ENCODE results near the gene ROBO1. TPM values are rescaled to one million over a fixed set of nuclear protein-coding genes. Genes with fewer than 3 reads are reported as not detected.
"Not testable (repeated sequence)": the region's sequence is repeated elsewhere in the genome, so short reads cannot be mapped to it uniquely, and the experiment has no call there.

ROBO1 gene
- total RNA-seq, 4 donors from 2014 or later: 25.0 to 42.6 (median 35.7) TPM

GRCh38 chr3:78697426-78697825, 1070.4 kb downstream of the ROBO1 start:
- TF ChIP-seq CTCF (IDR thresholded peaks at IDR 0.05): no peak
- no peak for TF ChIP-seq POLR2A (IDR thresholded peaks at IDR 0.05)
- no peaks in the 10 kb centered on the region for H3K27me3 ChIP-seq
- no peaks in the 10 kb centered on the region for H3K9me3 ChIP-seq
- no peaks in the 10 kb centered on the region for H3K36me3 ChIP-seq
- no peak overlapping the region for H3K4me3 ChIP-seq
- H3K27ac ChIP-seq: no peak overlapping the region
- no peaks in the 10 kb centered on the region for H3K4me1 ChIP-seq
- intact Hi-C loops (cut with DNase I): no loop called here
- 63 to 73% methylated on average over 5 of the region's 5 CpGs for WGBS, 2 donors
- no peak for DNase-seq

GRCh38 chr3:78690766-78691165, 1077.0 kb downstream of the ROBO1 start:
- Histone ChIP-seq H3K4me3 (no peak overlapping the region), H3K36me3 (peaks cover 0 to 11% (median 0%) of the 10 kb centered on the region in 3 donors), H3K9me3 (no peaks in the 10 kb centered on the region), H3K27me3 (no peaks in the 10 kb centered on the region), H3K27ac (no peak overlapping the region), H3K4me1 (no peaks in the 10 kb centered on the region)
- intact Hi-C loops (cut with DNase I): no loop called here
- no peak for TF ChIP-seq POLR2A (IDR thresholded peaks at IDR 0.05)
- TF ChIP-seq CTCF (IDR thresholded peaks at IDR 0.05): no peak
- WGBS, 2 donors: 19 to 24% methylated on average over 2 of the region's 2 CpGs
- DNase-seq: no peak

- 76 to 78% methylated on average over 6 of the region's 6 CpGs for WGBS, 2 donors
- no peaks in the 10 kb centered on the region for H3K4me1 ChIP-seq
- H3K9me3 ChIP-seq: no peaks in the 10 kb centered on the region
- intact Hi-C loops (cut with DNase I): no loop called here
- no peak overlapping the region for H3K27ac ChIP-seq
- no peak overlapping the region for H3K4me3 ChIP-seq
- no peak for DNase-seq
- no peaks in the 10 kb centered on the region for H3K27me3 ChIP-seq
- peaks cover 0 to 19% (median 0%) of the 10 kb centered on the region in 3 donors for H3K36me3 ChIP-seq
- TF ChIP-seq POLR2A (IDR thresholded peaks at IDR 0.05): no peak
- no peak for TF ChIP-seq CTCF (IDR thresholded peaks at IDR 0.05)
Measured at GRCh38 chr3:78689378-78689777, 1078.4 kb downstream of the ROBO1 start.

GRCh38 chr3:78687520-78687919, 1080.3 kb downstream of the ROBO1 start:
- WGBS, 2 donors: 80 to 88% methylated on average over 4 of the region's 4 CpGs

GRCh38 chr3:78683284-78683683, 1084.5 kb downstream of the ROBO1 start:
- TF ChIP-seq CTCF (IDR thresholded peaks at IDR 0.05) (no peak), POLR2A (IDR thresholded peaks at IDR 0.05) (no peak)
- no peaks in the 10 kb centered on the region for H3K4me1 ChIP-seq
- peaks cover 0 to 34% (median 0%) of the 10 kb centered on the region in 3 donors for H3K36me3 ChIP-seq
- DNase-seq: no peak
- H3K27ac ChIP-seq: no peak overlapping the region
- H3K9me3 ChIP-seq: no peaks in the 10 kb centered on the region
- intact Hi-C loops (cut with DNase I): no loop called here
- no peak overlapping the region for H3K4me3 ChIP-seq
- 90 to 98% methylated on average over 2 of the region's 2 CpGs for WGBS, 2 donors
- H3K27me3 ChIP-seq: no peaks in the 10 kb centered on the region

More at GRCh38 chr3:78687520-78687919, 1080.3 kb downstream of the ROBO1 start:
- Histone ChIP-seq H3K27ac (no peak overlapping the region), H3K4me1 (no peaks in the 10 kb centered on the region), H3K27me3 (no peaks in the 10 kb centered on the region), H3K4me3 (no peak overlapping the region), H3K36me3 (peaks cover 0 to 25% (median 0%) of the 10 kb centered on the region in 3 donors), H3K9me3 (no peaks in the 10 kb centered on the region)
- intact Hi-C loops (cut with DNase I): no loop called here
- no peak for TF ChIP-seq POLR2A (IDR thresholded peaks at IDR 0.05)
- no peak for DNase-seq

- intact Hi-C loops (cut with DNase I): not testable (repeated sequence)
- 94 to 99% methylated on average over 12 to 20 of the region's 25 CpGs for WGBS, 2 donors
Measured at GRCh38 chr3:78675119-78675805, 1092.5 kb downstream of the ROBO1 start.

More at GRCh38 chr3:78675119-78675805, 1092.5 kb downstream of the ROBO1 start:
- H3K4me3 ChIP-seq, H3K36me3 ChIP-seq, H3K27me3 ChIP-seq, DNase-seq, H3K27ac ChIP-seq, H3K9me3 ChIP-seq, H3K4me1 ChIP-seq: not testable (repeated sequence)
